ENCODE results near the gene ABR.

The ABR gene

DNA sequence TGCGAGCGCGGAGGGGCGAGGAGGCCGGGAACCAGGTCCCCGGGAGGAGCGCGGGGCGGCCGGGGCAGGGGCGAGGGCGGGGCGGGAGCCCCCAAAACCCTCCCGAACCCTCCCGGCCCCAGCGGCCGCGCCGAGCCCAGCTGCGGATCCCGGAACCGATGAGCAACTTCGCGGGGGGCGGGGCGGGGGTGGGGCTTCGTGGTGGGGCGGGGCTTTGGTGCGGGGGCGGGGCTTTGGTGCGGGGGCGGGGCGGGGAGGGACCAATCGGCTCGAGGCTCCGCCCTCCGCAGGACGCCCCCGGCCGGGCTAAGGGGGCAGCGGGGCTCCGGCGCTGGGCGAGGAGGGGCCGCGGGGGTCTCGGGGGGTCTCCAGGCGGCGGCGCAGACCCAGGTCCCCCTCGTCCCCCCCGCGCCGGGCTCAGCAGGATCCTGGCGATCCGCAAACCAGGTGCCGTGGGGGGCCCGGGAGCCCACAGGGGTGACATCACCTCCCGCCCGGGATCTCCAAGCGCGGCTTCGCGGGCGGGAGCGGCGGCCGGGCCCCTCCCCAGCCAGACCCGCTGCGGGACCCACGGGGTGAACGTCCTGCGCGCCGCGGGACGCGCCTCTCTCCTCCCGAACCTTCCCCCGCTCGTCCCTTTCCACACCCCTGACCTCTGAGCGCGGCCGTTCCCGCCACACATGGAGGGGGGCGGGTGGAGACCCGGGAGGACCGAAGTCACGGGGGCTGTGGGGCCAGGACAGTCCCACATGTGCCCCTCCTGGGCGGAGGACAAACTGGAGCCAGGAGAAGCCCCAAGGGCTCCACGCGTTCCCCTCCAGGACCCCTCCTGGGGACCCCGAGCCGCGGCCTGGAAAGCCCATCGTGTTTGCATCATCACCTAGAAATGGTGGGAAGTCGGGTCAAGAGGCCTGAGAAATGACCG is at the start of gene ABR:
Gene ABR (minus strand): TSS at position 164 of the 925 bp plus-strand sequence. CDS start 254 bp downstream, outside the sequence.
- H3K27ac ChIP-seq = no peak within 1 kb of the TSS
- no peak for DNase-seq (ENCODE audit: low read depth, low spot score)

DNA sequence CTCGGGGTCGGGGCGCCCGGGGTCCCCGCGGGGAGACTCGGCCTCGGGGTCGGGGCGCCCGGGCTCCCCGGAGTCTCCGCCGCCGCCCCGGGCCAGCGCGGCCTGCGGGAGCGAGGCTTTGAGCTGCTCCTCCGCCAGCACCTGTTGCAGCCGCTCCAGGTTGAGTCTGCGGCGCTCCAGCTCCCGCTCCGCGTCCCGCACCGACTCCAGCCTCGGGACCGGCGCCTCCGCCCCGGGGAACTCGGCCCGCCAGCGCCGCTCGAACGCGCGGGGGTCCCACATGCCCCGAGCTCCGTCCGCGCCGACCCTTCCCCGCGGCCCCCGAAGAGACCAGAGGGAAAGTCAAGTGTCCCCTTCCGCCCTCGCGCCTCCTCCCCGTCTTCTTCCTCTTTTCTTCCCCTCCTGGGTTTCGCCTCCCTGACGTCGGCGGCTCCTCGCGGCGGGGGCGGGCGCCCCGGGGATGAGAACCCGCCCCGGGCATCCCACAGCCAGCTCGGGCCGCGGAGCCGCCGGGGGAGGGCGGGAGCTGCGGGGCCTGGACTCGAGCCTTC is 49.6 kb upstream of the ABR start:
- no peak for DNase-seq (ENCODE audit: low read depth, low spot score)

DNA sequence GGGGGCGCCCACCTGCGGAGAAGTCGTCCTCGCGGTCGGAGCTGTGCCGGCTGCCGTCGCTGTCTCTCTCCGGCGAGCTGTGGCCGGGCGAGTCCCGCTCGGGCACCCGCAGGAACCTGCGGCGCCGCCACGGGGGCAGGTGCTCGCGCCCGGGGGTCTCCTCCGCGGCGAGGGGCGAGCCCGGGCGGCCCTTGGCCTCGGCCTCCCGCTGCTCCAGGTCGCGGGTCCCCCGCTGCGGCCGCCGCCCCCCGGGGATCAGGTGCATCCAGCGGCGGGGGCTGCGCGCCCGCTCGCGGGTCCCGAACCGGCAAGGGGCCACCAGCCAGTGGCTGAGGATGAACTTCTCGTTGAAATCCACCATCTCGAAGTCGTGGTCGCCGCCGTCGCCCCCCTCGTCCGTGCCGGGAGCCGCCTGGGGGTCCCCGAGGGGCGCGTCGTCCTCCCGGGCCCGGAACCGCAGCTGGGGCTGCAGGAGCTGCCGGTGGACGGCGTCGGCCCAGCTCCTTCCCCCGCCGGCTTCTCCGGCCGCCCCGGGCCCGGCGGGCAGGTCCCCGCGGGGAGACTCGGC is 49.1 kb upstream of the ABR start:
- H3K27ac ChIP-seq = no peak overlapping the region
- DNase-seq (ENCODE audit: low read depth, low spot score) = no peak

More for the DNA sequence above, 49.6 kb upstream of the ABR start:
- no peak overlapping the region for H3K27ac ChIP-seq

GRCh38 chr17:1227917-1228780 is 48.4 kb upstream of the ABR start:
- no peak overlapping the region for H3K27ac ChIP-seq
- DNase-seq (ENCODE audit: low read depth, low spot score) = no peak

GRCh38 chr17:1227365-1227764 is 47.6 kb upstream of the ABR start:
- DNase-seq (ENCODE audit: low read depth, low spot score) = no peak
- H3K27ac ChIP-seq = no peak overlapping the region

- no peak for DNase-seq (ENCODE audit: low read depth, low spot score)
- H3K27ac ChIP-seq = no peak overlapping the region
Measured at GRCh38 chr17:1226308-1226707, 46.5 kb upstream of the ABR start.

DNA sequence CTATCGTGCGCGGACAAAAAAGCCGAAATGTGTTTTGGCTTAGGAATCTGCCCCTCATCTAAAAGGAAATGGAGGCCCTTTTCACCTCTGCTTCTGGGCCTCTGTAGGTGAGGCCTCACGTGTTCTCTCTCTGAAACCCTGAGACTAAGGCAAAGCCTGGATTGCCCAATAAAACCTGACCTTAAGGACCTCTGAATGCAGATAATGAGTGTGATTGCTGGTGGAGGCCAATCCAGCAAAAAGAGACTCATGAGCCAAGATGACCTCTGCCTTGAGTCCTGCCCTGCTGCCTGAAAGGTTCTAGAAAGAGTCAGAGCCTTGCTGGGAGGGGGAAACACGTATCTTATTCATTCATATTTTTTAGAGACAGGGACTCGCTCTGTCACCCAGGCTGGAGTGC is 44.5 kb upstream of the ABR start:
- no peak overlapping the region for H3K27ac ChIP-seq
- DNase-seq (ENCODE audit: low read depth, low spot score) = no peak

- no peak overlapping the region for H3K27ac ChIP-seq
- DNase-seq (ENCODE audit: low read depth, low spot score) = no peak
Measured at GRCh38 chr17:1223662-1224061, 43.9 kb upstream of the ABR start.

DNA sequence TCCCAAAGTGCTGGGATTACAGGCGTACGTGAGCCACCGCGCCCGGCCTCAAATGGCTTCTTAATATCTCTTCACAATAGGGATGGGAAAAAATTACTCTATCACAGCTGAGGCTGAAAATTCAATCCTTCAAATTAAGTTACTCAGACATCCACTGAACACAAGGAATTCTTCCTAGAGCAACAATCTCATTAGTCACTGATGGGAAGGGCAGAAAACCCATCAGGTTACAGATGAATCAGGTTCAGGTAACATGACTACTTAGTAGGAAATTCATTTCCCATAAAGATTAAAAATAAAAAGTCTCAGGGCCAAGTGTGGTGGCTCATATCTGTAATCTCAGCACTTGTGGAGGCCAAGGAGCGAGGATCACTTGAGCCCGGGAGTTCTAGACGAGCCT is 42.5 kb upstream of the ABR start:
- DNase-seq (ENCODE audit: low read depth, low spot score) = peak; percentile 45
- H3K27ac ChIP-seq = no peak overlapping the region

- no peak overlapping the region for H3K27ac ChIP-seq
- DNase-seq (ENCODE audit: low read depth, low spot score) = no peak
Measured at GRCh38 chr17:1221209-1221608, 41.4 kb upstream of the ABR start.

- DNase-seq (ENCODE audit: low read depth, low spot score) = no peak
- H3K27ac ChIP-seq = no peak overlapping the region
Measured at GRCh38 chr17:1220346-1220745, 40.6 kb upstream of the ABR start.

- no peak overlapping the region for H3K27ac ChIP-seq
- DNase-seq (ENCODE audit: low read depth, low spot score) = no peak
Measured at GRCh38 chr17:1217089-1217385, 37.3 kb upstream of the ABR start.

DNA sequence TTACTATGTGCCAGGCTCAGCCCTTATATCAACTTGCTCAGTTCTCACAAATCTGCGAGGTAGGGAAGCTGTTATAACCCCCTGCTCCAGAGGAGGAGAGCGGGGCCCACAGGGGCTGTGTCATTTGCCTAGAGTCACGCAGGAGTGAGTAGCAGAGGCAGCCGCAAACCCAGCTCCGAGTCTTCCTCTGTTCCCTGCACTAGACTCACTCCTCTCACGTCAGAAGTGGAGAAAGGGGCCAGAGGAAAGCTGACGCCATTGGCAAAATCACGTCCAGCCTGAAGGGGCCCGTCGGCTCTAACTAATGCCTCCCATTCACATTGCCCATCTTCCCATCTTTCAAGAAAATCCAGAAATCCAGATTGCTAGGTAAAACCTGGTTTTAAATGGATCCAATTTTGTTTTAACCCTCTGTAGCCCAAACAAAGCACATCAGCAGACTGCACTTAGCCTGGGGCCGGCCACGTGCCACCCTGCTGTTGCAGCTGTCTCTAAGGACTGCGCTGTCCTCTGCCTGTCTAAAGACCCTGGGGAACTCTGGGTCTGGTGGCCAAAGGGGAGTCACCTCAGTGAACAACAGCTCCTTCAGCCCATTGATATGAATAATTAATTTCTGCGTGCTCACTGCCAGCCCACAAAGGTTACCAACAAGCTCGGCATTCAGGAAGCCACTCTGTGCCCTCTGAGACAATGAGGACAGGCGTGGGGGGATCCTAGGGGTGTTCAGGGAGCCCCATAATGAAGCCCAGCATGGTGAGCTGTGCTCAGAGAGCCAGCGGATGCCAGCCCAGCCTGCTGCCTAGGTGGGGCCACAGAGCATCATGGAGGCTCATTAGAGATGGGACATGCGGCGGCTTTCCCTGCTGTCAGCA is 36.7 kb upstream of the ABR start:
- no peak overlapping the region for H3K27ac ChIP-seq

GRCh38 chr17:1212946-1213345 is 33.2 kb upstream of the ABR start:
- H3K27ac ChIP-seq = no peak overlapping the region
- DNase-seq (ENCODE audit: low read depth, low spot score) = no peak

More for the DNA sequence above, 36.7 kb upstream of the ABR start:
- no peak for DNase-seq (ENCODE audit: low read depth, low spot score)

- no peak for DNase-seq (ENCODE audit: low read depth, low spot score)
- no peak overlapping the region for H3K27ac ChIP-seq
Measured at GRCh38 chr17:1211287-1211686, 31.5 kb upstream of the ABR start.

DNA sequence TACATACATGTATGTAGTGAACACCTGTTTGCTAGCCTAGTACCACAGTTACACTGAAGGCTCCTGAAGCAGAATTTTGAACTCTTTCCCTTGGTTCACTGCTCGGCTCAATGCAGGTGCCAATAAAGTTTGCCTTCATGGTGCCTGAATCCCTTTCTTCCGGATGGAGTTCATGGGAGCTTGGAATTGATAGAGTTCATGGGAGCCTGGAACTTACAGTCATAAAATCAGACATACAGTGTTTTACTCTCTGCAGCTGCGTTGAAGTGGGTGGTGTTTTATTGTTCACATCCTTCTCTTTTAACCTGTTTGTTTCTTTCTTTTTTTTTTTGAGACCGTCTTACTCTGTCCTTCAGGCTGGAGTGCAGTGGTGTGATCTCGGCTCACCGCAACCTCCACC is 29.2 kb upstream of the ABR start:
- H3K27ac ChIP-seq = no peak overlapping the region
- no peak for DNase-seq (ENCODE audit: low read depth, low spot score)

DNA sequence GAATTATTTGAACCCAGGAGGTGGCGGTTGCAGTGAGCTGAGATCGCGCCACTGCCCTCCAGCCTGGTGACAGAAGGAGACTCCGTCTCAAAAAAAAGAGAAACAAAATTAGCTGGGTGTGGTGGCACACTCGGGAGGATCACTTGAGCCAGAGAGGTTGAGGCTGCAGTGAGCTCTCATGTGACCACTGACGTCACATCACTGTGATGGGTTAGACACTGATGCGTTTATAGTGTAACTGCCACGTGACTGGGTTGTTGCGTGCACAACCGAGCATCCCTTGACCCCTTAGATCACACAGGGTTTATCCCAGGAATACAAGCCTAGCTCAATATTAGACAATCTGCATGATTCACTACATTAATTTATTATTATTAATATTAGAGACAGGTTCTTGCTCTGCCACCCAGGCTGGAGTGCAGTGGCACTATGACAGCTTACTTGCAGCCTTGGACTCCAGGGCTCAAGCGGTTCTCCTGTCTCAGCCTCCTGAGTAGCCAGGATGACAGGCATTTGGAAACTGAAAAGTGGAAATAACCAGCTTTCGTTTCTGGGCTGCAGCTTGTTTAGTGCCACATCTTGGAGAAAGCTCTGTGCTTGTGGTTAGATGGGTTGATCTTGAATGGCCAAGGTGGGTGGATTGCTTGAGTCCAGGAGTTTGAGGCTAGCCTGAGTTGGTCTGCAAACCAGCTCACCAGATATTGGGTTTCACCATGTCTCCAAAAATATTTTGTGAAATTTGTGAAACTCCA is 26.4 kb upstream of the ABR start:
- no peak for DNase-seq (ENCODE audit: low read depth, low spot score)
- no peak overlapping the region for H3K27ac ChIP-seq

DNA sequence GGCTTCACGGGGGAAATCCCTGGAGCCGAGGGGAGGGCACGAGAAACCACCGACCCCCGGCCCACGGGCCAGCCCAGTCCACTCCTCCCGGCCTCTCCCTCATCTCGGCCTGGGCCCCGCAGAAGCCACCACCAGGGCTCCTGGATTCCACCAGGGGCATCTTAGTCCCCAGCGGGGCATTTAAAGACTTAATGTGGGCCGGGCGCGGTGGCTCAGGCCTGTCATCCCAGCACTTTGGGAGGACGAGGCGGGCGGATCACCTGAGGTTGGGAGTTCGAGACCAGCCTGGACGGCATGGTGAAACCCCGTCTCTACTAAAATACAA is 24.1 kb upstream of the ABR start:
- no peak overlapping the region for H3K27ac ChIP-seq
- DNase-seq (ENCODE audit: low read depth, low spot score) = no peak
